Neuron (in vitro differentiated cells): Measurements from ENCODE around the gene MSGN1.

ENCODE experiments used
- H2AFZ ChIP-seq: one replicate; pipeline ENCODE4 v1.6.1; 2013; ENCODE audit warnings: low read depth, mild to moderate bottlenecking, inconsistent platforms, low read length, moderate library complexity
- H3K27me3 ChIP-seq: one replicate; pipeline ENCODE4 v1.6.1; 2013; ENCODE audit warnings: low read length; ENCODE audit not compliant: insufficient read depth
- H3K36me3 ChIP-seq: one replicate; pipeline ENCODE4 v1.6.1; 2013; ENCODE audit warnings: low read length; ENCODE audit not compliant: insufficient read depth
- H3K4me1 ChIP-seq: one replicate; pipeline ENCODE4 v1.6.1; 2013; ENCODE audit warnings: low read length; ENCODE audit not compliant: insufficient read depth
- H3K4me3 ChIP-seq: 2 replicates; pipeline ENCODE4 v1.5.1; 2013; ENCODE audit warnings: mild to moderate bottlenecking, low read length, moderate library complexity
- H3K9me3 ChIP-seq: one replicate; pipeline ENCODE4 v1.6.1; 2013; ENCODE audit warnings: low read length

The MSGN1 gene

GRCh38 chr2:17793803-17794354 lies 22.4 kb upstream of the MSGN1 start:
- H3K4me1 ChIP-seq = peaks cover 3% of the 10 kb centered on the region
- H2AFZ ChIP-seq = no peak overlapping the region
- H3K27me3 ChIP-seq = peaks cover 6% of the 10 kb centered on the region
- H3K36me3 ChIP-seq = no peaks in the 10 kb centered on the region
- no peaks in the 10 kb centered on the region for H3K9me3 ChIP-seq
- H3K4me3 ChIP-seq = no peak overlapping the region

DNA sequence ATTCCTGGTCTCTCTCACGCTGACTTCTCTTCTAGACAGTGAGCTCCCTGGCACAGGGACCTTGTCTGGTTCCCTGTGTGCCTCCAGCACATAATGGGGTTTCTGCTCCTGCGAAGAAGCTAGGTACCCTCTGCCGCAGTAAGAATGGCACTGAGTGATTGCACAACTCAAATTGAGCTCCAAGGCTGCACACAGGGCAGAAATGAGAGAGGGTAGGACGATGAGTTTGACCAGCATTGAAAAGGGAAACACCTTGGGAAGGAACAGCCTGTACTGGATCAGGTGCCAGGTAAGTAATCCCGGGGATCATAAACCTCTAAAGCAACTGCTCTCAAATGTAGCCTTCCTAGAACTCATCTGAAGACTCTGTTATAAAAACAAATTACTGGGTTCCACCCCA lies 21.0 kb upstream of the MSGN1 start:
- Histone ChIP-seq H2AFZ (no peak overlapping the region), H3K4me1 (peaks cover 12% of the 10 kb centered on the region), H3K36me3 (no peaks in the 10 kb centered on the region)

DNA sequence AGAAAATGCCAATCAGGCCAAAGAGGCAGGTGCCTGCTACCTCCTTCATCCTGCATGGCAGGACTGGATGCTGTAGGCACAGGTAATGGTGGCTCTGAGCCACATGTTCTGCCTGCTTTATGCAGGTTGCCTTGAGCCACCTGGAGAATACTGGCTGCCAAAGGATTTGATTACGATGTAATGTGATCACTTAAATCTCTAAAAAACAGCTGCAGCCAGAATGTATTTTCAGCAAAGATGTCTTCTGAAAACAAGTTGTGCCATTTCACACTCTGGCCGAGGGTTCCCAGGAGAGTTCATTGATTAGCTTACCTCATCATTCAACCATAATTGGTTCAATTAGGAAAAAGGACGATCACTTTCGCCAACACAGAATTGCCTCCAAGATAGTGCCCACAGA lies 17.9 kb upstream of the MSGN1 start:
- peaks cover 6% of the 10 kb centered on the region for H3K27me3 ChIP-seq
- no peaks in the 10 kb centered on the region for H3K36me3 ChIP-seq
- H3K4me1 ChIP-seq = peaks cover 14% of the 10 kb centered on the region
- H3K4me3 ChIP-seq = no peak overlapping the region
- H2AFZ ChIP-seq = no peak overlapping the region
- H3K9me3 ChIP-seq = no peaks in the 10 kb centered on the region

More for the DNA sequence above, 21.0 kb upstream of the MSGN1 start:
- Histone ChIP-seq H3K9me3 (no peaks in the 10 kb centered on the region), H3K4me3 (no peak overlapping the region), H3K27me3 (peaks cover 6% of the 10 kb centered on the region)

GRCh38 chr2:17799301-17800120 lies 16.7 kb upstream of the MSGN1 start:
- Histone ChIP-seq H3K4me3 (no peak overlapping the region), H2AFZ (peak overlapping the region; percentile 24), H3K9me3 (no peaks in the 10 kb centered on the region)

DNA sequence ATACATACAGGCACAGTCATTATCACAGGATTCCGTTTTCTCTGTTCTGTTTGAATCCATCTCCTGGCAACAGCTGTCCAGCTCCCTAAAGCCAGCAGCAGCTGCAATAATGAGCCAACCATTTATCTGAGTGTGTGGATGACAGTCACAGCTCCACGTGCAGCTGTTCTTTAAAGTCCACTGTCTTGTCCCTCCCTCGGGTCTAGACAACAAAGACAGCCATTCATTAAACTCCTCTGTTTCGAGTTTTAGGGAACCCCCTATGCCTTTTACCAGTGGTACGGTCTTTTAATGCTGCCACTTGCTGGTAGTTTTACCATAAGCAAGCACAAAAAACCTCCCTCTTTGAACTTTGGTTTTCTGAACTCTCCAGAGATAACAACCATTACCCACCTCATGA lies 16.0 kb upstream of the MSGN1 start:
- Histone ChIP-seq H2AFZ (peak overlapping the region; percentile 24), H3K36me3 (no peaks in the 10 kb centered on the region), H3K4me3 (no peak overlapping the region), H3K27me3 (no peaks in the 10 kb centered on the region), H3K4me1 (peaks cover 11% of the 10 kb centered on the region), H3K9me3 (no peaks in the 10 kb centered on the region)

More at GRCh38 chr2:17799301-17800120, 16.7 kb upstream of the MSGN1 start:
- no peaks in the 10 kb centered on the region for H3K36me3 ChIP-seq
- peaks cover 4% of the 10 kb centered on the region for H3K27me3 ChIP-seq
- peaks cover 11% of the 10 kb centered on the region for H3K4me1 ChIP-seq

DNA sequence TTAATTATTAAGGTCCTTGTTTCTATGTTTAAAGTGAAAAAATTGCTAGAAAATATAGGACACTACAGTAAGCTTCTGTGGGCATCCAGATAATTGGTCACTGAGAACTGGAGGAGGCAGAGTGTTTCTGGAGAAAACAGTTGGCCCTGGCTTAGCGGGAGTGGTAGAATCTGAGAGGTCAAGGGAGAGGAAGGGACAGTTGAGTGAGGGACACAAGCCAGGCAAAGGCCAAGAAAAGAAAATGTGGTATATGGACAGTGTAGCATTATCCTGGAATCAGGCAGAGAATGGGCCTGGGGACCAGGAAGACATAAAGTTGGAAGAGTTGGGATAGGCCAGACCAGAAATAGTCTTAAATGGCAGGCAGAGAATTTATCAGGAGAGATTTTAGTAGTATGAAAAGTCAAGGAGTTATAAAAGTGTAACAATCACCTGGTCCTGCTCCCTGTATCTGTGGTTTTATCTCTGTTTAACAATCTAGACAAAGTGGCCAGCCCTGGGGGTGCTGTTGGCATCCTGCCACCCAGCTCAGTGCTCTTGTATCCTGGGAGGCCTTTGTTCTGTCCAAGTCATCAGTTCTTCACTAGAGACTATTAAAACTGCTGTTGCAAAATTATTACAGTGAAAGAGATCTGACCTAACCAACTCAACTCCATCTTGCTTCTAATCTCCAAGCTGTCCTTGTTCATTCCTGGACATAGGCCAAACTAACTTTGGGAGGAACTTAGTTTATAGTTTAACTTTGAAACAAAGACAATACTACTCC lies 15.4 kb upstream of the MSGN1 start:
- Histone ChIP-seq H3K27me3 (no peaks in the 10 kb centered on the region), H3K4me3 (no peak overlapping the region), H3K9me3 (no peaks in the 10 kb centered on the region), H3K36me3 (no peaks in the 10 kb centered on the region), H2AFZ (peak overlapping the region; percentile 24), H3K4me1 (peaks cover 11% of the 10 kb centered on the region)

GRCh38 chr2:17803497-17803896 lies 12.8 kb upstream of the MSGN1 start:
- Histone ChIP-seq H3K4me1 (peaks cover 11% of the 10 kb centered on the region), H3K4me3 (no peak overlapping the region), H3K36me3 (no peaks in the 10 kb centered on the region), H2AFZ (no peak overlapping the region), H3K27me3 (no peaks in the 10 kb centered on the region), H3K9me3 (no peaks in the 10 kb centered on the region)

- H3K27me3 ChIP-seq = no peaks in the 10 kb centered on the region
- no peaks in the 10 kb centered on the region for H3K9me3 ChIP-seq
- no peaks in the 10 kb centered on the region for H3K36me3 ChIP-seq
- H3K4me3 ChIP-seq = no peak overlapping the region
- H2AFZ ChIP-seq = no peak overlapping the region
- H3K4me1 ChIP-seq = peaks cover 11% of the 10 kb centered on the region
Observed at GRCh38 chr2:17804358-17804757, 11.9 kb upstream of the MSGN1 start.

- Histone ChIP-seq H3K4me3 (no peak overlapping the region), H3K9me3 (no peaks in the 10 kb centered on the region), H3K36me3 (no peaks in the 10 kb centered on the region), H2AFZ (no peak overlapping the region), H3K27me3 (no peaks in the 10 kb centered on the region), H3K4me1 (peaks cover 3% of the 10 kb centered on the region)
Observed at GRCh38 chr2:17805166-17805565, 11.1 kb upstream of the MSGN1 start.

DNA sequence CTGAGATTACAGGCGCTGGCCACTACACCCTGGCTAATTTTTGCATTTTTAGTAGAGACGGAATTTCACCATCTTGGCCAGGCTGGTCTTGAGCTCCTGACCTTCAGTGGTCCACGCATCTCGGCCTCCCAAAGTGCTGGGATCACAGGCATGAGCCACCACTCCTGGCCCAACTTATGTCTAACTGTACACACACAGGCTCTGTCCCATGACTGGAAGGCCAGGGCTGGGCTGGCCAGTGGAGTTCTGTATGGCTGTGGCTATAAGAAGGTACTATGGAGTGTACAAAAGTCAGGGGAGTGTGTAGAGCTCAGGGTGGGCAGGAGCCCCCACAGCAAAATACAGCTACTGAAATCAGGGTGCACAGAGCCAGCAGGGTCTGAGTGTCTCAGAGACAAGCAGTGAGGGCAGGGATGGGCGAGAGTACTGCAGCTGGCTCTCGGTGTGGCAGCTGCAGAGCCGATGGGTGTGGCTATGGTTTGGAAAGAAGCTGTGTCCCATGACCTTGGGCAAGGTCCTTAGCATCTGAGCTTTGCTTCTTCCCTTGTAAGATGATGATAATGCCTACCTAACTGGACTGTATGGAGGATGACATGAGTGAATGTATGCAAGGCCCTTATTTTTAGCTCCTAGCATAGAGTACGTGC lies 10.4 kb upstream of the MSGN1 start:
- Histone ChIP-seq H3K27me3 (no peaks in the 10 kb centered on the region), H2AFZ (no peak overlapping the region), H3K4me3 (no peak overlapping the region), H3K4me1 (no peaks in the 10 kb centered on the region), H3K9me3 (no peaks in the 10 kb centered on the region), H3K36me3 (no peaks in the 10 kb centered on the region)

GRCh38 chr2:17813010-17813741 lies 3.1 kb upstream of the MSGN1 start:
- Histone ChIP-seq H3K4me3 (no peak overlapping the region), H3K36me3 (no peaks in the 10 kb centered on the region)

GRCh38 chr2:17813742-17814473 lies 2.4 kb upstream of the MSGN1 start:
- H3K4me3 ChIP-seq = no peak overlapping the region

More at GRCh38 chr2:17813010-17813741, 3.1 kb upstream of the MSGN1 start:
- H2AFZ ChIP-seq = no peak overlapping the region
- H3K27me3 ChIP-seq = no peaks in the 10 kb centered on the region
- no peaks in the 10 kb centered on the region for H3K9me3 ChIP-seq
- no peaks in the 10 kb centered on the region for H3K4me1 ChIP-seq

More at GRCh38 chr2:17813742-17814473, 2.4 kb upstream of the MSGN1 start:
- no peaks in the 10 kb centered on the region for H3K9me3 ChIP-seq
- H3K4me1 ChIP-seq = no peaks in the 10 kb centered on the region
- no peaks in the 10 kb centered on the region for H3K36me3 ChIP-seq
- no peak overlapping the region for H2AFZ ChIP-seq
- H3K27me3 ChIP-seq = no peaks in the 10 kb centered on the region
